NCI-H1417 (cell line): Measurements from ENCODE around the gene ERC2.

Source experiments
- DNase-seq, 3 experiments: peaks; one replicate each; lab custom pipeline; 2025; lab: John Stamatoyannopoulos, UW

ERC2 gene

DNA sequence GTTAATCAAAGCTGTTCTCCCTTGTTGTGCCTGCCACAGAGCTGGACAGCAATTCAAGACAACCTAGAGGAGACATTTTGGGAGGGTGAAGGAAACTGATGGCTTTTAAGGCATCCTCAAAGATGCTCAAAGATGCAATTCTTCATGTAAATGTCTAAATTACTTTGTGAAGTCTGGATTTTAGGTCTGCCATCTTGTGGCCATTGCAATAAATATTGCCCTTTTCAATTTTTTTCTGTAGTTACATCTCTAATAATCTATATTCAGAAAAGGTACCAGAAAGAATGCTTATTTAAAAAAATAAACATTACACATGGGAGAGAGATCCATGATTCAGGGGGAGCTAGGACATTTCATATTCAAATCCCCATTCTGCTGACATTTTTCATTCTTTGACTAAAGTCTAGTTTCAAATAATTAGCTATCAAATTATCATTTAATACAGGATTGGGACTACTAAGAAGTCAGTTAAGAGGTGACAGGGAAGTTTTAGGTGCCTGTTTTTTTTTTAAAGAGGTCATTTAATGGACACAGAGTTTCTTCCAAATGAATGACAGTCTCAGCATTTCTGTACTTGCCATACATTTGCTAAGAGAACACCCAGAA lies 721.4 kb downstream of the ERC2 start:
- peak in 1 of 3 experiments; percentile 28 for DNase-seq

DNA sequence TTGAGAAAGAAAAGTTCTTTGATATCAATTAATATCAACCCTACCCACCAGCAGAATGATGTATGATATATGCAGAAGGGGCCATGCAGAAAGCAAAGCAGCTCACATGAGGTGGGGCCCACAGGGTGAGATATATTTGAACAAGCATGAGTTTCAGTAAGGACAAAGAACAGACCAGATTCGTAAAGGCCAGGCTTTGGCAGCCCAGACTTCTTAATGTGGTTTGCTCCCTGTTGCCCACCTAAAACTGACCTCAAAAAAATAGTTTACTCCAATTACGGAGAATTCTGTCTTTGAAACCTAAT lies 725.5 kb downstream of the ERC2 start:
- no peak for DNase-seq

DNA sequence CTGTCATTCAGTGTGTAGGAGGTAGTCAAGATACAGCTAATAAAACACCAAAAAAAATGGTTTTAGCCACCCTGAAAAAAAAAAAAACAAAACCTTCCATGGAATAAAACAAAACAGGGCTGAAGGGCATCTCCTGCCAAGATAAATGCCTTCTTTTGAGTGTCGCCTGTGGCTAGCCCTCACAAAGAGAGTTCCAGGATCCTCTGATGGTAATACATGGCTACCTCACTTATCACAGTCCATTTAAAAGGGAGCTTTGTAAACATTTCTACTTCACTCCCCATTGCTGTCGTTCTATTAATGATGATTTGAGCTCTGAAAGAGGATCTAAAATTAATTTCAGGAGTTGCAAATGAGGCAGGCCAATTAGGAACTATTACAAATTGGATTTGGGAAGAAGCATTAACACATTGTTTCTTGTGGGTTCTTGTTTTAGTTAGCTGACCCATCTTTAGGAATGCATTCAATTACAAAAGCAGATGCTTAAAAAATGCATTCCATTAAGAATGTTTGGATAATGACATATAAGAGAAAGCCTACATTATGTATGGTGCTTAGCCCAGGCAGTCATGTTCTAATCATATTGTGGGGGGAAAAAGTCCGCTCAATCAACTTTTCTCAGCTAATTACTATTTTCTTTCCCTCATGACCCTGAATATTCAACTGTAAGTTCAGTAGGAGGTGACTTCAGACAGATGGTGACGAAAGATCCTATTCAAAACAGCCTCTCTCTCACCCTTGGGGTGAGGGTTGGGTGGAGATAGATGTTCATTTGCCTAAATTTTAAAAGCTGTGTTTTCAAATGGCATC lies 726.0 kb downstream of the ERC2 start:
- DNase-seq, result peak; percentile 2 to 77 (median 15)

DNA sequence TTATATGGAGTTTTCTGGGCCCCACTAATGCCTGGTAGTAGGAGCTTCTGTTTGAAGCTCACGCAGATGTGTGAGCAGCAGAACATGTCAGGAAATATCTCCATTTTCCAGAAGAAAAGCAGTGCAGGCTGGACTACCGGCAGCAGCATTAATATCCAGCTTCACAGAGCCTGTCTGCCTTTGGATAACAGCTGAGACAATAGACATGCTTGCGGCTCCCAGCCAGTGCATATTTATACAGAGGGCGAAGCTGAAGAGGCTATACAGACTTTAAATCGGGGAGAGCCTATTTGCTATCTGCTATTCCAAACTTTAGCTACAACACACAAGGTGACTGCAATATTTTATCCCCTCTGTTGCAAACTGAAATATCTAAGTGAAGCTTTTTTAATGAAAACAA lies 731.1 kb downstream of the ERC2 start:
- DNase-seq, result no peak

DNA sequence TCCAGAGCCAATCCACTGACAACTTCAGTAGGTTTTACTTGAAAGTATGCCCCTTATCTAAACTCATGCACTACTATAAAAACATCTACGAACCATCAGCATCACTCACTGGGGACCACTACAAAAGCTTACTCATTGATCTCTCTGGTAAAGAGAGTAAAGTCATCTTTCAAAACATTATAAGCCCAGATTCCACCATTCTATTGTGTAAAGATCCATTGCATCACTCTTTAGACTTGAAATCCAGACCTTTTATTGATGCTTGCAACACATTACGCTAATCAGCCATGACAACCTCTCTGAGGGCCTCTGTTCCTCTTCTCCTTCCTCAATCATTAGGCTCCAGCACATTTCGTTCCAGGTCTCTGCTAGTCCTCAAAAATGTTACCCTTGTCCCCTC lies 732.3 kb downstream of the ERC2 start:
- no peak for DNase-seq

DNA sequence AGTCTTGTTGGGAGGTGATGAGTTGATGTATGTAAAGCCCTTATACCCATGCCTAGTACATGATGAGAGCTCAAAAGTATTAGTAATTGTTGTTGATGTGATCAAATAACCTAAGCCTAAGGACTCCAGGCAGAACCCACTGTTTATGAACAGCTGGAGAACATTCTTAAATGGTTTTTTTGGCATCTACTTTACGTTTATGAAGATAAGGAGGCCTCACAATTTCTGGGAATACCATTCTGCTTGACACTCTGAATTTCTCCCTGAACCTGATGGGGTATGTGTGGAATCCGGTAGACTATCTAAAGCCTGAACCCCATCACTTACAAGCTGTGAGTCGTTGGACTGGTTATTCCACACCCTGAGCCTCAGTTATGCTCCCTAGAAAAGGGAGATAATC lies 736.5 kb downstream of the ERC2 start:
- no peak for DNase-seq

DNA sequence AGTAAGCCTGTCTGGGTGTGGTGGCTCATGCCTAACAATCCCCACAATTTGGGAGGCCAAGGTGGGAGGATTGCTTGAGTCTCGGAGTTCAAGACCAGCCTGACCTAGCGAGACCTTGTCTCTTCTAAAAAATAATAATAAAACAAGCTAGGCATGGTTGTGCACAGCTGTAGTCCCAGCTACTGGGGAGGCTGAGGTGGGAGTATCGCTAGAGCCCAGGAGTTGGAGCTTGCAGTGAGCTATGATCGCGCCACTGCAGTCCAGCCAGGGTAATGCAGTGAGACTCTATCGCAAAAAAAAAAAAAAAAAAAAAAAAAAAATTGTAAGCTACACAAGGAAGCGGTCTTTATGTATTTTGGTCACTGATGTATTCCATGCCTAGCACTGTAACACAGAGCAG lies 738.7 kb downstream of the ERC2 start:
- DNase-seq, result no peak

DNA sequence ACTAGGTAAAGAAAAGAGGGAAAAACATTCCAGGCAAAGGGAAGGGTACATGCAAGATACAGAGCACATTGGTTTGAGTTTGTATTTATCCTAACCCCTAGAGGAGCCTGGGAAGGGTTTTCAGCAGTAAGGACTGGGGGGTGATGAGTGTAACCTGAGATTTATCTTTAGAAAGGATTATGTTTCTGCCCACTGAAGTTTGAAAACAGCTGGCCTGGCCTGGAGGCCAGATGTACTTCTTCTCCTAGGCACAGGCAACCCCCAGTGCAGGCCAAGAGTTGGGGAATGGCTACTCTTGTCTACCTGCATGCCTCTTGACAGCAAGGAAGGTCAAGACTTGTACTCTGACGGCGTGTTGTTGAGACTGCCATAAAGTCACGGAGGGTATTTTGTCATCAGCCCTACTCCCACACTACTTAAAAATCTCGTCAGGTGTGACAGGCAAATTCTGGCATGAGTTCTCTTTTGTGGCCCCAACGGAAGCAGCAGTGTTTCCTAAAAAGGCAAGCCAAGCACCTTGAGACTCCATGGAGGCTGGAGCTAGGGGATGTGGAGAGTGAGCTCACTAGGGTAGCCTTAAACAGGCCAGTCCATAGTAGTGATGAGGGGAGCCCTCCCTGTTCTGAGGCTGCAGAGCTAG lies 739.7 kb downstream of the ERC2 start:
- no peak for DNase-seq

DNA sequence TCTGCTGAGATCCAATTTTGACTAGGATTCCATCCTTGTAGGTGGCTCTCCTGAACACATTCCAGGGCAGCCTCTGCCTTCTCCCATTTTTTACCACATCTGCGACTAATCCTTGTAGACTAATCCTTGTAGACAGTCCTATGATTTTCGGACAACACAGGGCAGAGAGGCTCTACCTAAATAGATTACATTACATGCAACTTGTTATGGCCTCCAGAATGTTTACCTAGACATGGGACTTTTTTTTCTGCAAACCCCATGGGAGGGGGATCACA lies 741.8 kb downstream of the ERC2 start:
- no peak for DNase-seq

DNA sequence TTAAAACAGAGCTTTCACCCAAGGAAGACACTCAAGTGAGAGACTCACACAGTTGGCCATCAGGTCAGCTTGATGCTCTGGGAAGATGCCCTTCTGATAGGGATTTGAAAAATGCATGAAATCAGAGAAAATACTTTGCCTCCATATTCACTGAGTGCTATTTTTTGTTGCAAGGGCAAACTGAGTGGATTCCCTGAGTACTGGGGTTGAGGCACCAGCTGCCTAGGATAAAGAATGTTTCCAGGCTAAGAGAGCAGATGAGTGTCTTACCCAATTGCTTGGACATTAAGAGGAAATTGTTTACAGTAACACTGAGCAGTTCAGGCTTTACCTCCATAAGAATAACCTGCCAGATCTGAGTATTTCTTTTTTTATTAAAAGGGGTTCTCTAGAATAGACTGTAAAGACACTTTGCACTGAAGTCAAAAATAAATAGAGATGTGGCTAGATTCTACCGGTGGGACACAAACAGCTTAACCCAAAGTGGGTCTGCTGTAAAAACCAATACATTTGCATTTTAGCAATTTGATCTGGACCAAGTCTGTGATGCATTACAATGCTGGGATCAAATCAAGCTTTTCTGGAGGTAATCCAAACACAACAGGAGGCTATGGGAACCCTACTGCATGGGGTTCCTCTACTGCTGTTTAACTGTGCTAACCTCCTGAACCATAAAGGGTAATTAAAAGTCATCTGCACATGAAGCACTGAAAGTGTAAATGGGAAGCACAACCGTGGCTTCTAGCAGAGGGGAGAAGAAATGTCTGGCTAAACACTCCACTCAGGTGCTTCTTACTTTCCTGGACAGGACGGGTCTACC lies 742.4 kb downstream of the ERC2 start:
- DNase-seq, result peak in 1 of 3 experiments; percentile 1

DNA sequence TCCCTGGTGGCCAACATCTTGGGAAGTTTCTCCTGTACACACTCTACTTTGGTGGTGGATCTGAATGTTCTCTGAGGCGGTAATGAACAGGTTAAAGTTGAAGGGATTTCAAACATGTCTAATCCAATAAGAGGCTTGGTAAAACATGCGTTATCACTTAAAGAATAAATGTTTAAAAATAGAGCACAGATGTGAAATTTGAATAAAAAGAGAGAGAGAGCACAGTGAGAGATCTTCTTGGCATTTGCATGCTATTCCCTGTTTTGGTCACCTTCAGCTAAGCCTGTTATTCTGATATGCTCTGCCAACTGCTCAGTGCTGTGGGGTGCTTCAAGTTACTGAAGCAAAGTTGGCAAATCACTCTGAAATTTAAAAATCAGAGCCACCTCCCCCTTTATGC lies 743.4 kb downstream of the ERC2 start:
- no peak for DNase-seq

DNA sequence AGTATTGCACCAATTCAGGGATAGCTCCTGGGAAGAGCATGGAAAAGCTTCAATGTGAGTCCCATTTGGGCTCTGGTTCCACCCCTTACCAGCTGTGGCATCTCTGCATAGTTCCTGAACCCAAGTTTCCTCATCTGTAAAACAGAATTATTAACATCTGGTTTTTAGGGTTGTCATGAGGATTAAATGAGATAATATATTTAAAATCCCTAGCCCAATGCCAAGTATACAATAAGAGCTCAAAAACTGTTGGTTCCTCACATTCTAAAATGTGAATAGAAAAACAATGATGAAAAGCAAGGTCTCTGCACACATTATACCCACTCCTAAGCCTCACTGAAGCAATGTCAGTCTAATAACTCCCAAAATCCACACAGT lies 743.9 kb downstream of the ERC2 start:
- DNase-seq, result no peak

DNA sequence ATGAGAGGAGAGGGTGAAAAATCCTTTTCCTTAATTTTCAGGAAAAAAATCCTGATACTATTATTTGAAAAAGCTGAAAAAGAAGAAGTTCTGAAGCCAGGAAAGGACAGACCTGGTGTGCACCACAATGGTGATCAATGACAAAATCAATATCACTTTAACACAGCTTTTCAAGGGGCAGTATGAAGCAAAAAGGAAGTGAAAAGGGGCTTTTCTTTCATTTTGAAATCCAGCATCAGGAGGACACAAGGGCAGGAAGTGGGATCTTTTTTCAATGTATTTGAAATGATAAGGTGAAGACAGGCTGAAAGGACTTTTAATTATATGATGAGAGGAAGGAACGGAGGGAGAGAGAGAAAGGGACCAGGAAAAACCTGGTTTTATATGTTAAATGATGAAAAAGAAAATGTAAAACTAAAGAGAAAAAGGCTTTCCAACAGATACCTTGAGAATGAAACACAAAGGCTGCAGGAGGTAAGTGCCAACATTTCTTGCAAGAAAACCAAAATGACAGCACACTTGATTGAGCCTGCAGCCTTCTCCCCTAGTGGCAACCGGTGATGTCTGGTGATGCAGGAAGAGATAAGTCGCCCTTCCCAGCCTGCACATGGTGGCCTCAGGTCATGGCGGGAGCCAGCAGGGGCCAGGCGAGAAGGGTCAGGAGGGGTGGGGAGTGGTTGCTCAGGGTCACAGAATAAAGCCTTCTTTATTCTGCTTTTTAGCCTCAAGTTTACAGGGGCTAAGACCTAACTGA lies 744.4 kb downstream of the ERC2 start:
- no peak for DNase-seq

DNA sequence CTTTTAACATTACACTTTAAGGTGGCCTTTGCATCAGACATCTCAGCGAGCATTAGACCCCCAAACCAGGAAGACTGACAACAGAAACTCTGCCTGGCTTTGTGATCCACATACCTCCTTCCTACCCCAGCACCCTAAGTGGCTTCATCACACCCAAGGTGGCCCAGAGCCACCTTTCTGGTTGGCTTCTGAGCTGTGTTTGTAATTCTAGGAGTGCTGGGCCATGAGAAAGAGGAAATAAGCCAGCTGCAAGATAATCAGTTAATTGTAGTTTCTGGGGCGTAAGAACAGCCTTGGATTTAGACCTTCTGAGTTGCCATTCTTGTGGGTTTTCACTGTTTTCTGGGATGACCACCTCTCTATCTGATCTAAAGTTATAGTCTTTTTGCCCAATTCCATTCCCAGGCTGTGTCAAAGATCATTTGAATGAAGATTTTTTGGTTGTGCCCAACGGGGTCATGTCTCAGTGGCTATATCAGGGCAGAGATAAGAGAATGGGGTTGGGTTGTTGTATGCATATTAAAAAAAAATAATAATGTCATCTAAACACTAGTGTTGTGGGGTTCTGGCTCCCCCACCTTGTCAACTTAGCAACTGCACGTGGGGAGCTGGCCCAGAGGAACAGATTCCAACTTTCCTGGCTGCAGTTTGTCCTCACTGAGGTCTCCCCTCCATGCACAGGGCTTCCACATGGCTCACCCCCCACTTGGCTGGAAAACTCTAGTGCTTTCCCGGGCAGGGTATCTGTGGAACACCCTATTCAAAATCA lies 746.4 kb downstream of the ERC2 start:
- DNase-seq, result peak in 2 of 3 experiments; percentile 6 to 7

DNA sequence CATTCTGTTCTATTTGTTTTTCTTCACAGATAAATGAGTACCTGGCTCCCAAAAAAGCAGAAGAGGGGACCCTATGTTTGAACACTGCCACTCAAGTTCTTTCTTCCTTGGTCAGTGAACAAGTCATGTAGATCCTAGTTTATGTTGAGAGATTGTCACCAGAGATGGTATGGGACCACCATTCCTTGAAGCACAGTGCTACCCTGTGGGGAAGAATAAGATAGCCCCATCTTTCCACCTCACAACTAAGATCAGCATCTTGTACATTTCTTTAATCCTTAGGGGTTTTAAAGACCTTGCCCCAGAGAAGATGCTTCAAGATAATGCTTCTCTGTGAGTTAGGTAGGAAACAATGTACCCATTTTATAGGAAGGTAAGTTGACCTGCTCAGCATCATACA lies 747.7 kb downstream of the ERC2 start:
- peak in 1 of 3 experiments; percentile 7 for DNase-seq

DNA sequence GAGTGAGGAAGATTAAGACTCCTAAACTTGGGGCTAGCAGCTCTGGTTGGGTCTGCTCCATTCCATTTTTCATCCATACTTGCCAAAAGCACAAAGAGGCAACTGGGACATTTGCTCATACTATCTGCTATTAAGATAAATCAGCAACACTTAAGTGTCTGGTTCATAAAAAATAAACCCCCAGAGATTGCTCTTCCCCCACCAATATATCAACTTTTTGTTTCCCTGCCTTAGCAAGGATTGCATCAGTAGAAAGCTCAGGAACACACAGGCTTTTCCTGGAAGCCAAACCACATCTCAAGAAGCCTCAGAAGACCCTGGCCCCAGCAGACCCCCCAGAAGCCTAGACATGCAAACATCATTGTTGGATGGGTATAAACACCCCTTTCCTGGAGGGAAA lies 748.8 kb downstream of the ERC2 start:
- no peak for DNase-seq

DNA sequence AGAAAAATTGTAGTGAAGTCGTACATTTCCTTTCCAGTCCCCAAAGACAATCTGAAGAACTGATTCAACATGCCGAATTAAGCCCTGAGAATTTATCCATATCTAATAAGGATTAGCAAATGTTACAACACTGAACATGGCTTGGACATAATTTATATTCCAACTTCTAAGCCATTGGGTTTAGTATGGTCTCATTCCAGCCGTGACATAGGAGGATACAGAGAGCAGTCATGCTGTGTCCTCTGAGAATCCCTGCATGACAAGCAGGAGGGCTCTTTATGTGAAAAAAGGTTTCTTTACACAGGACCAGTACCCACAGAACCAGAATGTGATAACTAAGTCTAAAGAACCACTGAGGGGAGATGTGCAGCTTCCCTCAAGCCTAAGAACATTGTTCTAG lies 749.3 kb downstream of the ERC2 start:
- no peak for DNase-seq

DNA sequence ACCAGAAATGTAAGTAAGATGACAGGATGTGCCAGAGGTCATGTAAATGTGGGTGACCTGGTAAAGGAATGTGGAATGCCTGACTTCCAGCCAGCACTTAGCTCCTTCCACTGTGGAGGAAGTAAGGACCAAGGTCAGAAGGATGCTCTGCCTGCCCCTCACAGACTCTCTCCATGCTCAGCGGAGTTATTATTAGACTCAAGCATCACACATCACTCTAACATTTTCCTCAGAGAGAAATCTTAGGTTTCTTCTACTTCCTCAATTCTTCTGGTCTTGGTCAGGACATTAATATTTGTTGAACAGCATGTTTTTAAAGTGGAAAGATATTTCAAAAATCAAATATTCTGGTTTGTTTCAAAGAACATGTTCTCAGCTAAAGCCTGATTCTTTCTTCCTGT lies 749.7 kb downstream of the ERC2 start:
- DNase-seq, result no peak

DNA sequence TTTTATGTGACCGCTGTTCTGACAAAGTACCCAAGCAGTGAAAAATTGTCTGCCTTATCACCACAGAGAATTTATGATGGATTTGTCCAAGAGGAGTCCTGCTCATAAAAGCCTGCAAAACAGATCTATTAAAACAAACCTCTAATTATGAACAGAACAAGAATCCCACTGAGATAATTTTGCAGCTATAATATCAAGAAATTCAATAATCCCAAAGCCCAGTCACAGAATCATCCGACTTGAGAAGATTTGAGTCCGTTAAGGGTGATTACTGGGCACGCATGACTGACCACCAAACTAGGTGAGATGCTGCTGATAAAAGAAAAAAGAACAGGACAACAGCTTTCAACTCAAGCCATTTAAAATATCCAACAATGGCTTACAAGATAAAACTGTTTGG lies 750.2 kb downstream of the ERC2 start:
- peak in 1 of 3 experiments; percentile 52 for DNase-seq

DNA sequence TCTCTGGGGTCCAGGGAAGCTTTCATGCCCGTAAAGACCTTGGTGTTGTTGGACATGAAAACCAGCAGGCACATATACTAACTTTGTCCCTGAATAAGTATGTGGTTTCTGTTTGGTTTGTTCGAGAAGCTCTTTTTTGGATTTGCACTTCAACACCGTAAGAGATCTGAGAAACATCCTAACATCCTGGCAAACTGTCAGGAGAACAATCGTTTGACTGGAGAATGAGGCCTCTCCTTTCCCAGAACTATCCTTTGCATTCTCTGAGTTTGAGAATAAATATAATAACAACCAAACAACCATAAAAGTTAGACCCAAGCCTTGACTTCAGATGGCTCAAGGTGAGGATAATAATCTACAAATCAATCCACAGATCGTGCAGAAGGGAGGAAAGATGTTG lies 750.8 kb downstream of the ERC2 start:
- DNase-seq, result no peak

DNA sequence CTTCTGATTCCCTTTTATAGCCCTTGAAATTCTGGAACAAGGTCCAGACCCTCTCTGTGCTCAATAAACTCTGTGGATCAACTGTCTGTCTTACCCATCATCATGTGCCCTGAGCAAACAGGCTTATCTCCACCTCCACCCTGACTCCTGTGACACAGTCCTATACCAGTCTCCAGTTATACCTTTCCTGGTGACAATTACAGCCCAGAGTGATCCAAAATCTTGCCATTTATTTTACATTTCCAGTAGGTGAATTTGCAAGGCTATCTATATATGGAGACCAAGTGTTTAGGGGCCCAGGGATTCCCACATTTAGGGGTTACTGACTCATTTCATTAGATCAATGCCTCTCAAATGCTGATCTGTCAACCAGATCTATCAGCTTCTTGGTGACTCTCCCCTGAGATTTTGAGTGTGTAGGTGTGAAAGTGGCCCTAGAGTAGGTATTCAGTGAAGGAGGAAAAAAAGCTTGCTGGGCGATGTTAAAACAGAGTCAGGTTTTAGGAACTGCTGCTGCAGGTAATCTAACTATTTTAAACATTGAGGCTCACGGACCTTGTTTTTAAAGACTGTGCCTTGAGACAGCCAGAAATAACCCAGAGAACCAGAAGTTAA lies 751.5 kb downstream of the ERC2 start:
- DNase-seq, result no peak
